HepG2 (cell line): ENCODE data around the gene LCP2. TPM values are rescaled to one million over a fixed set of nuclear protein-coding genes. Genes with fewer than 3 reads are reported as not detected.

Experiments
- ATAC-seq: fragments of 200-7000 bp; cut with Tn5 transposase; 3 replicates; pipeline ENCODE4 v1.9.1; 2020; ENCODE audit warnings: mild to moderate bottlenecking, moderate library complexity
- BruUV-seq: library from RNA; stranded (reverse); fragments of 400-500 nt; replicated peaks from 2 replicates; lab custom pipeline; 2021; lab: Mats Ljungman, UMichigan
- CTCF ChIA-PET: fragments of 300-600 bp; formaldehyde crosslinking; extraction: SDS; loops from one replicate; lab custom pipeline; 2021; ENCODE audit warnings: low total read pairs, inconsistent platforms, low intra/inter-chr PET ratio; lab: Yijun Ruan, JAX
- POLR2A ChIA-PET: fragments of 350-600 bp; sonication (Branson Sonifier 250); formaldehyde crosslinking; loops from one replicate; lab custom pipeline; 2020; ENCODE audit warnings: antibody characterized with exemption, inconsistent platforms; lab: Yijun Ruan, JAX
- DNase-seq: peaks from one replicate; pipeline ENCODE4 v3.0.0-alpha.2; 2015; ENCODE audit warnings: low spot score
- FAIRE-seq: peaks from 3 replicates; lab custom pipeline; 2011; peaks lifted over from hg19 to GRCh38; lab: Jason Lieb, UNC
- H2AFZ ChIP-seq: one replicate; pipeline ENCODE4 v1.6.1; 2011; ENCODE audit warnings: low read length, inconsistent platforms
- H3K27ac ChIP-seq: fragments of 300-600 bp; 3 replicates; pipeline ENCODE4 v1.8.0; 2011; ENCODE audit warnings: mixed run types, mild to moderate bottlenecking, mixed read lengths, low read length, inconsistent platforms; ENCODE audit not compliant: insufficient read depth; ENCODE audit errors: extremely low read length
- H3K27me3 ChIP-seq, 2 experiments: fragments of 200-600 bp in 1 of 2; 2 replicates in 1 of 2; 3 replicates in 1 of 2; pipeline versions ENCODE4 v1.6.0 to v1.8.0; 2011; ENCODE audit warnings: low read length in 2 of 2, mild to moderate bottlenecking in 2 of 2, moderate library complexity in 2 of 2, inconsistent platforms in 1 of 2; ENCODE audit not compliant: insufficient read depth in 2 of 2, control insufficient read depth in 1 of 2
- H3K36me3 ChIP-seq, 2 experiments: fragments of 200-600 bp in 1 of 2; replicated peaks in 1 of 2; 2 replicates in 1 of 2; 3 replicates in 1 of 2; pipeline versions ENCODE4 v1.5.1 to v1.8.0; 2011; ENCODE audit warnings: low read length in 2 of 2, inconsistent platforms in 1 of 2; ENCODE audit not compliant: insufficient read depth in 2 of 2, control insufficient read depth in 1 of 2
- H3K4me1 ChIP-seq: 2 replicates; pipeline ENCODE4 v1.5.1; 2012; ENCODE audit warnings: low read length, inconsistent platforms; ENCODE audit not compliant: insufficient read depth
- H3K4me2 ChIP-seq: 2 replicates; pipeline ENCODE4 v1.6.0; 2011; ENCODE audit warnings: low read depth, low read length, inconsistent platforms
- H3K4me3 ChIP-seq, 3 experiments: fragments of 200-600 bp in 1 of 3; sonication (generic), shearing (Covaris generic) in 1 of 3; replicated peaks in 1 of 3; 2 replicates each; pipeline ENCODE4 v1.5.1; 2011 to 2016; ENCODE audit warnings: low read length in 3 of 3, inconsistent platforms in 2 of 3, low read depth in 2 of 3, mild to moderate bottlenecking in 2 of 3, control low read depth in 1 of 3, mixed read lengths in 1 of 3; ENCODE audit not compliant: insufficient read depth in 1 of 3
- H3K79me2 ChIP-seq: one replicate; pipeline ENCODE4 v1.6.1; 2011; ENCODE audit warnings: low read length, inconsistent platforms; ENCODE audit not compliant: insufficient read depth
- H3K9ac ChIP-seq: 2 replicates; pipeline ENCODE4 v1.6.0; 2011; ENCODE audit warnings: mild to moderate bottlenecking, low read depth, low read length, inconsistent platforms; ENCODE audit not compliant: insufficient read depth
- H3K9me3 ChIP-seq: 2 replicates; pipeline ENCODE4 v1.5.1; 2012; ENCODE audit warnings: mild to moderate bottlenecking, low read length
- H4K20me1 ChIP-seq: 2 replicates; pipeline ENCODE4 v1.6.0; 2011; ENCODE audit warnings: inconsistent platforms, mild to moderate bottlenecking, low read length, moderate library complexity; ENCODE audit not compliant: insufficient read depth
- MAFF ChIP-seq: IDR thresholded peaks from 2 replicates; pipeline ENCODE4 v1.6.1; 2011; ENCODE audit warnings: low read depth, low read length, improper control_type of control experiment
- POLR2A ChIP-seq, 2 experiments: IDR thresholded peaks; 2 replicates each; pipeline ENCODE4 v1.6.1; 2011; ENCODE audit warnings: low read depth in 2 of 2, low read length in 2 of 2, mild to moderate bottlenecking in 1 of 2, moderate library complexity in 1 of 2; ENCODE audit not compliant: insufficient read depth in 1 of 2
- SIX1 ChIP-seq: sonication (generic); formaldehyde crosslinking; IDR thresholded peaks from 2 replicates; pipeline ENCODE4 v1.4.0; 2020; ENCODE audit warnings: missing genetic modification reagents, borderline replicate concordance
- SMC3 ChIP-seq: IDR thresholded peaks from 2 replicates; pipeline ENCODE4 v1.6.1; 2011; ENCODE audit warnings: low read length, improper control_type of control experiment
- STAG1 ChIP-seq: sonication (generic); formaldehyde crosslinking; IDR thresholded peaks from 2 replicates; pipeline ENCODE4 v1.4.0; 2020; ENCODE audit warnings: missing genetic modification reagents
- XRCC5 ChIP-seq: fragments of 200-400 bp; formaldehyde crosslinking; optimal IDR thresholded peaks from 2 replicates; pipeline ENCODE3; 2017; ENCODE audit warnings: mild to moderate bottlenecking, low read length
- WGBS: methylation state at CpG from one replicate; pipeline ENCODE4 v1.1.6; 2017; ENCODE audit warnings: low lambda C conversion rate; 5-methylcytosine and 5-hydroxymethylcytosine counted together
- in situ Hi-C: cut with HindIII; loops from 2 replicates; pipeline ENCODE4 v1.10.0; 2017; ENCODE audit warnings: low pct_unique_long_range_greater_than_20kb; ENCODE audit not compliant: extremely low pct_ligation_motif_present
- intact Hi-C: fragments of 100-400 bp; cut with micrococcal nuclease; formaldehyde crosslinking; loops from one replicate; pipeline ENCODE4 v1.10.0; 2022; ENCODE audit not compliant: unreplicated experiment
- polyA plus RNA-seq, 8 experiments: library from polyadenylated mRNA; depleted of rRNA in 3 of 8; stranded (reverse) in 7 of 8; unstranded in 1 of 8; fragments of >200 nt; fragmentation: Illumina TruSeq in 4 of 8; extraction: Trizol in 4 of 8; gene quantifications; 2 replicates each; pipeline versions ENCODE4 v1.2.1 to v1.2.3, GENCODE V29; 2011 to 2016; ENCODE audit warnings: low read depth in 4 of 8, missing spikeins in 1 of 8, mixed read lengths in 1 of 8; ENCODE audit not compliant: insufficient read depth in 1 of 8
- total RNA-seq, 5 experiments: library from RNA; depleted of rRNA; stranded (reverse); fragments of >200 nt; fragmentation: Illumina TruSeq; extraction: Trizol; gene quantifications; 2 replicates each; pipeline ENCODE4 v1.2.3, GENCODE V29; 2016; ENCODE audit warnings: low read depth in 1 of 5
- TF ChIP-seq, protein P1 (sequence below): sonication (generic); formaldehyde crosslinking; IDR thresholded peaks from 2 replicates; pipeline ENCODE4 v1.5.0; 2020; ENCODE audit warnings: mild to moderate bottlenecking, missing genetic modification reagents, moderate library complexity

The LCP2 gene
- total and polyA plus RNA-seq, 2 of the 13 experiments (the other 11 are each of a cell fraction or from before 2014, with no cell fraction given) = not detected

DNA sequence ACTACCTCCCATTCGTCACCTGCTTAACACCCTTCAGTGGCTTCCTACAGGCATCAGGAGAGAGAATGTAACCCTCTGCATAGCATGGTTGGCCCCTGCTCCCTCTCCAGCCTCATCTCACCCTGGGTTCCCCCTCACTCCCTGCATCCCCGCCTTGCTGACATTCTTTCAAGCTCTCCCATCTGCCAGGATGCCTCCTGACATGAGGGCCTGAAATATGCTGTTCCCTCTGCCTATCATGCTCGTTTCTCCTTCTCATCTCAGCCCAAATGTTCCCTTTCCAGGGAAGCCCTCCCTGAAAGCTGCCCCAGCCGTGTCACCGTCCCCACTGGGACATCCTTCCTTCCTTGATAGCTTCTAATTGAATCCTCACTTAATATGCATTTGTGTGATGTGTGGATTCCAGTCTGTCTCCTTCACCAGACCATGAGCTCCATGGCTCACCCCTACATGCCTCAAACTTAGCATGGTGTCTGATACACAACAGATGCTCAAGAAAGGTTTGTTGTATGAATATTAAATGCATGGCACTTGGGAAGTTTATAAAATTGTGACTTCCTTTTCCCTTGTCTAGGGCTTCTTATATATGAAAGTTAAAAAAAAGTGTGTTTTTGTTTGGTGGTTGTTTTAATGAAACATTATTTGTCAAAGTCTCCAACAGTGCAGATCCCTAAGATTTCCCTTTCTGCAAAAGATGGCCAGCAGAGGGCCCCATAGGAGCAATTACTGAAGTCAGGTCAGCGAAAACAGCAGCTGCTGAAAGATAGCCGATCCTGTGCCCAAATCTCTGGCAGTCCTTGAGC, 72.0 kb downstream of the LCP2 start:
- TF ChIP-seq SIX1 (CRISPR knock-in tag) (no peak), STAG1 (CRISPR knock-in tag) (peak; percentile 71), XRCC5 (peak; percentile 25), POLR2A (IDR thresholded peaks at IDR 0.05; ENCODE audit: insufficient read depth in 1 of 2, low read depth in 2 of 2, low read length in 2 of 2) (no peak), SMC3 (peak; percentile 33), MAFF (0 out of 2 replicates have a peak, but pooled peaks have one; percentile 9)
- TF ChIP-seq, protein P1, sequence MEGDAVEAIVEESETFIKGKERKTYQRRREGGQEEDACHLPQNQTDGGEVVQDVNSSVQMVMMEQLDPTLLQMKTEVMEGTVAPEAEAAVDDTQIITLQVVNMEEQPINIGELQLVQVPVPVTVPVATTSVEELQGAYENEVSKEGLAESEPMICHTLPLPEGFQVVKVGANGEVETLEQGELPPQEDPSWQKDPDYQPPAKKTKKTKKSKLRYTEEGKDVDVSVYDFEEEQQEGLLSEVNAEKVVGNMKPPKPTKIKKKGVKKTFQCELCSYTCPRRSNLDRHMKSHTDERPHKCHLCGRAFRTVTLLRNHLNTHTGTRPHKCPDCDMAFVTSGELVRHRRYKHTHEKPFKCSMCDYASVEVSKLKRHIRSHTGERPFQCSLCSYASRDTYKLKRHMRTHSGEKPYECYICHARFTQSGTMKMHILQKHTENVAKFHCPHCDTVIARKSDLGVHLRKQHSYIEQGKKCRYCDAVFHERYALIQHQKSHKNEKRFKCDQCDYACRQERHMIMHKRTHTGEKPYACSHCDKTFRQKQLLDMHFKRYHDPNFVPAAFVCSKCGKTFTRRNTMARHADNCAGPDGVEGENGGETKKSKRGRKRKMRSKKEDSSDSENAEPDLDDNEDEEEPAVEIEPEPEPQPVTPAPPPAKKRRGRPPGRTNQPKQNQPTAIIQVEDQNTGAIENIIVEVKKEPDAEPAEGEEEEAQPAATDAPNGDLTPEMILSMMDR (CRISPR knock-in tag) = peak; percentile 66
- Histone ChIP-seq H3K27ac (no peak overlapping the region), H3K4me1 (no peaks in the 10 kb centered on the region), H3K9me3 (no peaks in the 10 kb centered on the region), H3K9ac (no peak overlapping the region), H3K27me3 (no peaks in the 10 kb centered on the region), H2AFZ (no peak overlapping the region), H3K36me3 (no peaks in the 10 kb centered on the region), H3K79me2 (no peaks in the 10 kb centered on the region), H3K4me2 (no peak overlapping the region), H4K20me1 (no peaks in the 10 kb centered on the region), H3K4me3 (no peak overlapping the region)
- under 1% methylated on average over 5 of the region's 7 CpGs for WGBS
- intact Hi-C loops = no loop called here
- ChIA-PET POLR2A (no interaction called here), CTCF (interaction anchor here (0.7 to 1.7 kb wide), 3 partner anchors 42 to 196 kb away, joined by 3 to 24 read pairs (median 3); no protein-coding TSS in a partner anchor)
- peak; percentile 23 for DNase-seq
- peak; percentile 76 for ATAC-seq
- BruUV-seq = no TSS peak
- peak; percentile 63 for FAIRE-seq
- in situ Hi-C loops = loop anchor here (5.0 kb wide), 1 partner anchor 197 kb away; no protein-coding TSS in a partner anchor
